ENCODE data around the gene SLC25A21. TPM values are rescaled to one million over a fixed set of nuclear protein-coding genes. Genes with fewer than 3 reads are reported as not detected.

The SLC25A21 gene
- total RNA-seq, 1 experiment from 2014 or later: 7.1 TPM

DNA sequence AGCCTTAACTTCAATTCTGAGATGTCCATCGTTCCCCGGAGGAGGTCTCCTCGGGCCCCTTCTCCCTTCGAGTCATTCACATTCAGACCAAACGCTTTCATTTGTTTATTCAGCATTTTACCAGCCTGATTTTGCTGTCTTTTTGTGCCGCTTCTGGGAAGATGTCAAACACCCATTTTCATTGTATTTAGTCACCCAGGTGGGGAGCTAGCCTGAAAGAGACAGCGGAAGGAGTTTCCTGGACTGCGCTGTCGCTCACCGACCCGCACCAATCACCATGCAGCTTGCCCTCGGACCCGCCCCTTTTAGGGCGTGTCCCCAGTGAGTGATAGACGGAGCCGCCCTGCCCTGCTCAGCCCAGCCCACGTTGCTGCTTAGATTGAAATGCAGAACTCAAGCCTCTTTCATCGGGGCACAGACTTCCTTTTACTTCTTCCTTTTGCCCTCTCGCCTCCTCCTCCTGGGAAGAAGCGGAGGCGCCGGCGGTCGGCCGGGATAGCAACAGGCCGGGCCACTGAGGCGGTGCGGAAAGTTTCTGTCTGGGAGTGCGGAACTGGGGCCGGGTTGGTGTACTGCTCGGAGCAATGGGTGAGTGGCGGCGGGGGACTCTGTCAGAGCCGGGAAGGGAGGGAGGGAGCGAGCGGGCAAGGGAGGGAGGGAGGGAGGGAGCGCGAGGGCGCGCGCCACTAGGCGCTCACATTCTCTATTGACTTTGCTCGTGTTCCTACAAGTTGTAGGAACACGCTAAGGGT is 510.7 kb downstream of the SLC25A21 start, which contains the start of gene PAX9:
TSS of gene PAX9 (plus strand) at position 355 of the 752 bp plus-strand sequence. CDS start at position 585, 230 bp downstream.
- Histone ChIP-seq H3K18ac (ENCODE audit: insufficient read length, low read depth, low read length) (no peak within 1 kb of the TSS), H3K14ac (ENCODE audit: insufficient read depth, low read length) (no peak within 1 kb of the TSS), H4K20me1 (ENCODE audit: control insufficient read depth, insufficient read depth, insufficient read length) (no peaks in the 10 kb centered on the region), H3K9me3 (ENCODE audit: control insufficient read depth, low read depth, low read length) (no peaks in the 10 kb centered on the region), H3K9ac (ENCODE audit: extremely low read depth, insufficient read length, low read length) (no peak within 1 kb of the TSS), H2AFZ (ENCODE audit: low read length) (no peak within 1 kb of the TSS), H2BK20ac (ENCODE audit: low read depth, low read length, poor library complexity, severe bottlenecking) (no peak within 1 kb of the TSS), H3K79me1 (ENCODE audit: insufficient read depth, low read depth, low read length, poor library complexity, severe bottlenecking) (no peaks in the 10 kb centered on the region), H2BK5ac (ENCODE audit: insufficient read length, low read length) (no peak within 1 kb of the TSS), H3K23me2 (ENCODE audit: insufficient read length, low read depth, low read length, poor library complexity, severe bottlenecking) (peaks cover 7% of the 10 kb centered on the region), H3K27ac (ENCODE audit: insufficient read length, low read depth, low read length) (no peak within 1 kb of the TSS), H3K79me2 (ENCODE audit: insufficient read depth, low read length) (no peaks in the 10 kb centered on the region), H3K23ac (ENCODE audit: insufficient read length, low read depth, low read length) (no peak within 1 kb of the TSS), H2BK120ac (ENCODE audit: low read depth, low read length, poor library complexity, severe bottlenecking) (no peak within 1 kb of the TSS), H2AK5ac (ENCODE audit: insufficient read length, low read length) (no peak within 1 kb of the TSS), H3K56ac (ENCODE audit: insufficient read length, low read depth, low read length) (no peak within 1 kb of the TSS), H3K4me1 (ENCODE audit: insufficient read depth, low read length) (no peaks in the 10 kb centered on the region), H2BK12ac (ENCODE audit: insufficient read length, low read depth, low read length) (no peak within 1 kb of the TSS), H3K4ac (ENCODE audit: low read depth, low read length) (no peak within 1 kb of the TSS), H3T11ph (ENCODE audit: low read length) (no peak within 1 kb of the TSS), H2BK15ac (ENCODE audit: low read depth, low read length) (no peak within 1 kb of the TSS), H3K4me2 (ENCODE audit: insufficient read depth, insufficient read length, low read length) (peak within 1 kb of the TSS; percentile 55), H4K91ac (ENCODE audit: insufficient read length, low read depth, low read length) (no peak within 1 kb of the TSS), H3K27me3 (ENCODE audit: insufficient read depth, low read length) (peaks cover 92% of the 10 kb centered on the region), H4K5ac (ENCODE audit: insufficient read length, low read depth, low read length) (no peak within 1 kb of the TSS), H4K8ac (replicated peaks; ENCODE audit: insufficient read length, low read depth, low read length) (no peak within 1 kb of the TSS)
- Mint-ChIP-seq H3K27me3 (ENCODE audit: low read depth) (peaks cover 100% of the 10 kb centered on the region), H3K9me3 (peaks cover 2 to 15% of the 10 kb centered on the region in 2 experiments; a peak in 4 of 5 replicates), H3K36me3 (ENCODE audit: insufficient read depth in 1 of 3, low read depth in 3 of 3) (no peaks in the 10 kb centered on the region; a peak in 1 of 7 replicates), H3K4me1 (peaks cover 30 to 48% of the 10 kb centered on the region in 2 experiments), H3K4me3 (peak within 1 kb of the TSS; percentile 65 to 78), H3K27ac (no peak within 1 kb of the TSS; a peak in 1 of 7 replicates)
- TF ChIP-seq, protein P1, sequence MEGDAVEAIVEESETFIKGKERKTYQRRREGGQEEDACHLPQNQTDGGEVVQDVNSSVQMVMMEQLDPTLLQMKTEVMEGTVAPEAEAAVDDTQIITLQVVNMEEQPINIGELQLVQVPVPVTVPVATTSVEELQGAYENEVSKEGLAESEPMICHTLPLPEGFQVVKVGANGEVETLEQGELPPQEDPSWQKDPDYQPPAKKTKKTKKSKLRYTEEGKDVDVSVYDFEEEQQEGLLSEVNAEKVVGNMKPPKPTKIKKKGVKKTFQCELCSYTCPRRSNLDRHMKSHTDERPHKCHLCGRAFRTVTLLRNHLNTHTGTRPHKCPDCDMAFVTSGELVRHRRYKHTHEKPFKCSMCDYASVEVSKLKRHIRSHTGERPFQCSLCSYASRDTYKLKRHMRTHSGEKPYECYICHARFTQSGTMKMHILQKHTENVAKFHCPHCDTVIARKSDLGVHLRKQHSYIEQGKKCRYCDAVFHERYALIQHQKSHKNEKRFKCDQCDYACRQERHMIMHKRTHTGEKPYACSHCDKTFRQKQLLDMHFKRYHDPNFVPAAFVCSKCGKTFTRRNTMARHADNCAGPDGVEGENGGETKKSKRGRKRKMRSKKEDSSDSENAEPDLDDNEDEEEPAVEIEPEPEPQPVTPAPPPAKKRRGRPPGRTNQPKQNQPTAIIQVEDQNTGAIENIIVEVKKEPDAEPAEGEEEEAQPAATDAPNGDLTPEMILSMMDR (conservative IDR thresholded peaks at IDR 0.05): no peak
- WGBS (ENCODE audit: extremely low coverage, insufficient read length, low lambda C conversion rate): no CpG with 5 or more reads among the region's 44 CpGs
- DNase-seq: peak; percentile 97

Data from H9 (cell line).